Stimulated activated CD4-positive, alpha-beta T cell treated with anti-CD3 and anti-CD28 coated beads, Interleukin-4, amount 100 ng/mL, for 1 hour (primary cell): ENCODE results near the gene EPHA5.
"Not testable (repeated sequence)": the region's sequence is repeated elsewhere in the genome, so short reads cannot be mapped to it uniquely, and the experiment has no call there.

ENCODE experiments used
- DNase-seq: peaks from one replicate; pipeline ENCODE4 v3.0.0-alpha.2; 2020

EPHA5 gene

DNA sequence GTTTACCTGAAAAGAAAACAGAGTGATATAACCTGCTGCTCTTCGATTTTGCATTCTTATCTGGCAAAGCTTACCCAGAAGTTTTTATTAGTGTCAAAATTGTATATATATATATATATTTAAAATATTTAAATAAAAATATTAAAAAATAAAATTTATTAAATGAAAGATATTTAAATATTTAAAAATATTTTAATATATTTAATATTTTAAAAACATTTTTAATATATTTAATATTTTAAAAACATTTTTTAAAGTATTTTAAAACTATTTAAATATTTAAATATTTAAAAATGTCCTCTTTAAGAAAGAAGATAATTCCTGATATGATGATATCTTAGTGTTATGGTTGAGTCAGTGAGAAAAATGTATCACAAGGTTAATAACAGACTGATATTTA lies 317.2 kb downstream of the EPHA5 start:
- DNase-seq = no peak

DNA sequence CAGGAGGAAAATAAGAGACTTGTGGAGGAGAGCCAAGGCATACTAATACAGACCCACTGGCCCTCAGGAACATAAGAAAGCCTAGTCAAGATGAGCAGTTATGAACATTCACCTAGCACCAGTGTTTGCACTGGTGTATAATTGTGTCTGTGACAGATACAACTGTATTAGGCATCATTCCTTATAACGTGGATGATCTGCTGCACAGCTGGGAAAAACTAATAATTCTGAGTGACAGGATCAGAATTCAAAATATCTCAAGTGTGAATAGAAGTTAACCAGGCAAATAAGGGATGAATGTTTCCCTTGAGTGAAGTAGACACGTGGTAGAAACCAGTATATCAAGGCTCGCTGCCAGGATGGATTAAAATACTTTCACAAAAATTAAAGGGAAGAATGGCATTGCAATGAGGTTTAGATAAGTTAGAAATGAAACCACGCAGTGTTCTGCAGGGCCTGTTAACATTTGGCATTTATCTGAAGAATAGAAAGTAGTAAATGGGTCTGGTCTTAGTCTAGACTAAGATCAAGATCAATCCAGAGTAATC lies 325.9 kb downstream of the EPHA5 start:
- DNase-seq = no peak

- DNase-seq = no peak
These were observed 326.9 kb downstream of the EPHA5 start for GRCh38 chr4:65343342-65343741.

DNA sequence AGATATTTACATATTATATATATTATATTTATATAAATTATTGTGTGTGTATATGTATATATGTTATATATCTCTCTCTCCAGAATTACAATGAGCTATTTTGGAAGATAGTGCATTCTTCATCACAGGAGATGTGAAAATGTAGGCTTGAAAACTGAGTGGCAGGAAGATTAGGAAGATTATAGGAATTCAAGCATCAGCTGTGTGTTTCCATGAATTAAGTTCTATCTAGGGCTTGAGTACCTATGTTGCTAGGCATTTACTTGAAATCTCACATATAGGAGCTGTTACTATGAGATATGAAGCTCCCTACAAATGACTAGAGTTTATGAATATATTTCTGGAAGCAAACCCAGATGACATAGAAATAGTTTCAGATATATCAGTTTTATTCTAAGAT lies 328.7 kb downstream of the EPHA5 start:
- no peak for DNase-seq

DNA sequence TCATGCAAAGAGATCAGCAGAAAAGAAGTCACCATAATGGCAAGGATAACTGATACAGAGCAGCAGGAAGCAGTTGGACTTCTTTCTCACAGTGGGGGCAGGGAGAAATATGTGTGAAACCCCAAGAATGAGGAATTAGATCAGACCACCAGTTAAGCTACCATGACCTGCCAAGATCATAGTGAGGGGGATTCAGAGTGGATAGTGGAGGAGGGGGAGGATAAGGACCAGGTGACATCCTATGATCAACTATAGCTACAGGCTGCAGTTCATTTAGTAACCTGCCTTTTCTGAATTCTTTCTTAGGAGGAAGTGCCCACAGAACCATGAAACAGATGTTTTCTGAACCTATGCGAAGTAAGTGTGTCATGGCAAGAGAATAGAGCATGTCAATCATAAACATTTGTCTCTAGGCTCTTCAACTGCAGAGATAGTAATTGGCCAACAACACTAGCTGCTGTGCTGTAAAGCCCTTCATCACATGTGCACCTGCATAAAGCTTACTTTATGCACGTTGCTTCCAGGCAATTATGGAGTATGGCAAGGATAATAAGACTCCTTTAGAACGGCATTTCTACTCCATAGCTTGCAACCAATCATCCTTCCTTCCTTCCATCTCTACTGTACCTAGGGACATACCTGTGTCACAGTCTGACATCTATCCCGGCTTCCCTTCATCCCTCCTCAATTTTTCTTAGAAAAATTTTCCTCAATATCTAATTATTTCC lies 329.7 kb downstream of the EPHA5 start:
- DNase-seq = no peak

GRCh38 chr4:65337371-65337770 lies 332.9 kb downstream of the EPHA5 start:
- DNase-seq = no peak

- DNase-seq = no peak
These were observed 333.8 kb downstream of the EPHA5 start for GRCh38 chr4:65336465-65336864.

GRCh38 chr4:65316534-65316933 lies 353.8 kb downstream of the EPHA5 start:
- no peak for DNase-seq

GRCh38 chr4:65311120-65311519 lies 359.2 kb downstream of the EPHA5 start:
- DNase-seq = no peak

DNA sequence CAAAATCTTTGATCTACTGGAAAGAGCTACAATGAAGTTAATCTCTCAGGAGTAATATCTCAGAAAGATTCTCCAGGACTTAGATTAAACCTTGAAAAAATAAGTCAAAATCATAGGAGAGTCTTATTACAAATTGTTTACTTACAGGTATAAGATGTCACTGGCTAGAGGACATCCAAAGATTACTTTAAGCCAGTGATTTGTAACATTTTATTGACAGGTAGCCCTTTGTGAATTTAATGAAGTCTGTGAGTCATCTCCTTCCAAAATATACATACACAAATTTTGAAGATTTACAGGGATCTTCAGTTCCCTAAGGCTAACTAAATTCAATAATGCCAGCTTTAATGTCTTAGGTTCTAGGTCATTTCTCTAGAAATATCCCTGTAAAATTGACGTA lies 359.7 kb downstream of the EPHA5 start:
- DNase-seq = no peak

DNA sequence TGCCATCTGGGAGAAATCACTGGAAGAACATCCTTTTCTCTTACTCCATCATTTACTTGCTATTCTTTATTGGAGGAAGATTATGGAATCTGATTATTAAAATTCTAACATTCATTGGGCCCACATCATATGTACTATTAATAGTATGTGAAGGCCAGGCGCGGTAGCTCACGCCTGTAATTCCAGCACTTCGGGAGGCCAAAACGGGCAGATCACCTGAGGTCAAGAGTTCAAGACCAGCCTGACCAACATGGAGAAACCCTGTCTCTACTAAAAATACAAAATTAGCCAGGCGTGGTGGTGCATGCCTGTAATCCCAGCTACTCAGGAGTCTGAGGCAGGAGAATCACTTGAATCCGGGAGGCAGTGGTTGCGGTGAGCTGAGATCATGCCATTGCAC lies 361.7 kb downstream of the EPHA5 start:
- not testable (repeated sequence) for DNase-seq

DNA sequence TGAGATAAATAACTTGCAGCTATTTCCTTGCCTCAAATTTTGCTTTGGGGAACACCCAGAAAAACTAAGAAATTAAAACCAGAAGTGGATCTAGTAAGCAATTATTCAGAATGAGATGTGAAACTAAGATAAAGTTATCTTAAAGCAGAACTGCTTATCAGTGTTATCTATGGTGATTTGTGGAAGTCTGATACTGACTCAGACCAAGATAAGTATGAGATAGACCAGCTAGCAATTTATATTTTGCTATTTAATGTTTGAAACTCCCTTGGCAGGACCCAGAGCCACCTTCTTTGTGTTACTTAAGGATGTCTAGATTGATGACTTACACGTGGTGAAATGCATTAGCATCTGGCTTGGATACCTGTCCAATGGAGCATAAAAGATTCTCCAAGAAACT lies 368.1 kb downstream of the EPHA5 start:
- DNase-seq = no peak

- no peak for DNase-seq
These were observed 374.0 kb downstream of the EPHA5 start for GRCh38 chr4:65296246-65296645.

- no peak for DNase-seq
These were observed 383.2 kb downstream of the EPHA5 start for GRCh38 chr4:65287071-65287470.
